Nephron (organoid): ENCODE data around the gene IFNGR1.

ENCODE experiments used
- H3K27ac Mint-ChIP-seq, 3 experiments: 2 replicates each; pipeline ENCODE4 v1.8.0; 2020; ENCODE audit warnings: mixed read lengths in 3 of 3, mild to moderate bottlenecking in 2 of 3, moderate library complexity in 1 of 3
- H3K27me3 Mint-ChIP-seq: 2 replicates; pipeline ENCODE4 v1.8.0; 2021; ENCODE audit warnings: low read depth, mild to moderate bottlenecking, moderate library complexity, mixed read lengths
- H3K36me3 Mint-ChIP-seq: 2 replicates; pipeline ENCODE4 v1.8.0; 2020; ENCODE audit warnings: low read depth, mixed read lengths
- H3K4me1 Mint-ChIP-seq: 2 replicates; pipeline ENCODE4 v1.8.0; 2020; ENCODE audit warnings: mixed read lengths
- H3K4me3 Mint-ChIP-seq, 3 experiments: 2 replicates each; pipeline ENCODE4 v1.8.0; 2020; ENCODE audit warnings: mild to moderate bottlenecking in 3 of 3, mixed read lengths in 3 of 3, moderate library complexity in 2 of 3
- H3K9me3 Mint-ChIP-seq: 2 replicates; pipeline ENCODE4 v1.8.0; 2020; ENCODE audit warnings: mixed read lengths
- CTCF ChIP-seq, 3 experiments: fragments of 200-600 bp; sonication (generic); IDR thresholded peaks; one replicate each; pipeline ENCODE4 v1.5.0; 2021; ENCODE audit warnings: antibody characterized with exemption in 3 of 3; ENCODE audit not compliant: unreplicated experiment in 3 of 3

The IFNGR1 gene

GRCh38 chr6:137233911-137234863 lies 15.0 kb upstream of the IFNGR1 start:
- Mint-ChIP-seq H3K27ac (peak overlapping the region in 2 of 3 experiments; percentile 17 to 20), H3K36me3 (no peaks in the 10 kb centered on the region), H3K4me3 (no peak overlapping the region), H3K9me3 (peaks cover 5% of the 10 kb centered on the region), H3K4me1 (peaks cover 10% of the 10 kb centered on the region), H3K27me3 (peaks cover 3% of the 10 kb centered on the region)
- no peak for TF ChIP-seq CTCF (IDR thresholded peaks at IDR 0.05; ENCODE audit: unreplicated experiment in 3 of 3)

- H3K36me3 Mint-ChIP-seq: no peaks in the 10 kb centered on the region
- no peak overlapping the region for H3K27ac Mint-ChIP-seq
- H3K27me3 Mint-ChIP-seq: peaks cover 4% of the 10 kb centered on the region
- no peak overlapping the region for H3K4me3 Mint-ChIP-seq
- H3K4me1 Mint-ChIP-seq: peaks cover 15% of the 10 kb centered on the region
- H3K9me3 Mint-ChIP-seq: no peaks in the 10 kb centered on the region
- TF ChIP-seq CTCF (IDR thresholded peaks at IDR 0.05; ENCODE audit: unreplicated experiment in 3 of 3): no peak
Observed at GRCh38 chr6:137231895-137232294, 12.7 kb upstream of the IFNGR1 start.

- H3K4me3 Mint-ChIP-seq: no peak overlapping the region
- peaks cover 15% of the 10 kb centered on the region for H3K4me1 Mint-ChIP-seq
- no peak overlapping the region for H3K27ac Mint-ChIP-seq
- H3K9me3 Mint-ChIP-seq: no peaks in the 10 kb centered on the region
- H3K27me3 Mint-ChIP-seq: peaks cover 6% of the 10 kb centered on the region
- TF ChIP-seq CTCF (IDR thresholded peaks at IDR 0.05; ENCODE audit: unreplicated experiment in 3 of 3): no peak
- no peaks in the 10 kb centered on the region for H3K36me3 Mint-ChIP-seq
Observed at GRCh38 chr6:137230956-137231555, 11.9 kb upstream of the IFNGR1 start.

GRCh38 chr6:137230547-137230946 lies 11.4 kb upstream of the IFNGR1 start:
- Mint-ChIP-seq H3K27me3 (peaks cover 4% of the 10 kb centered on the region), H3K4me3 (no peak overlapping the region), H3K27ac (no peak overlapping the region), H3K9me3 (no peaks in the 10 kb centered on the region), H3K4me1 (peaks cover 15% of the 10 kb centered on the region), H3K36me3 (no peaks in the 10 kb centered on the region)
- TF ChIP-seq CTCF (IDR thresholded peaks at IDR 0.05; ENCODE audit: unreplicated experiment in 3 of 3): no peak

GRCh38 chr6:137229075-137229759 lies 10.0 kb upstream of the IFNGR1 start:
- H3K27me3 Mint-ChIP-seq: peaks cover 3% of the 10 kb centered on the region
- H3K9me3 Mint-ChIP-seq: no peaks in the 10 kb centered on the region
- H3K4me1 Mint-ChIP-seq: peaks cover 14% of the 10 kb centered on the region
- H3K36me3 Mint-ChIP-seq: no peaks in the 10 kb centered on the region
- H3K4me3 Mint-ChIP-seq: no peak overlapping the region
- H3K27ac Mint-ChIP-seq: peak overlapping the region in 1 of 3 experiments; percentile 3
- TF ChIP-seq CTCF (IDR thresholded peaks at IDR 0.05; ENCODE audit: unreplicated experiment in 3 of 3): no peak
